Activated naive CD8-positive, alpha-beta T cell treated with anti-CD3 and anti-CD28 coated beads for 36 hours (primary cell): ENCODE results near the gene TTYH2. TPM values are rescaled to one million over a fixed set of nuclear protein-coding genes. Genes with fewer than 3 reads are reported as not detected.

Source experiments
- DNase-seq: peaks from one replicate; pipeline ENCODE4 v3.0.0; 2021
- H3K27ac Mint-ChIP-seq: one replicate; pipeline ENCODE4 v1.8.0; 2022; ENCODE audit warnings: mild to moderate bottlenecking, moderate library complexity, mixed read lengths
- H3K27me3 Mint-ChIP-seq: one replicate; pipeline ENCODE4 v1.8.0; 2022; ENCODE audit warnings: mild to moderate bottlenecking, mixed read lengths
- H3K36me3 Mint-ChIP-seq: one replicate; pipeline ENCODE4 v1.8.0; 2021; ENCODE audit warnings: mild to moderate bottlenecking, mixed read lengths
- H3K4me1 Mint-ChIP-seq: one replicate; pipeline ENCODE4 v1.8.0; 2021; ENCODE audit warnings: mixed read lengths
- H3K4me3 Mint-ChIP-seq: one replicate; pipeline ENCODE4 v1.8.0; 2022; ENCODE audit warnings: mild to moderate bottlenecking, moderate library complexity, mixed read lengths
- H3K9me3 Mint-ChIP-seq: one replicate; pipeline ENCODE4 v1.8.0; 2022; ENCODE audit warnings: mixed read lengths
- total RNA-seq, 2 experiments: library from RNA; stranded (reverse); gene quantifications; one replicate each; pipeline ENCODE4 v1.2.3, GENCODE V29; 2021

TTYH2 gene
- total RNA-seq, 2 experiments from 2014 or later, result 5.6 to 6.5 TPM

DNA sequence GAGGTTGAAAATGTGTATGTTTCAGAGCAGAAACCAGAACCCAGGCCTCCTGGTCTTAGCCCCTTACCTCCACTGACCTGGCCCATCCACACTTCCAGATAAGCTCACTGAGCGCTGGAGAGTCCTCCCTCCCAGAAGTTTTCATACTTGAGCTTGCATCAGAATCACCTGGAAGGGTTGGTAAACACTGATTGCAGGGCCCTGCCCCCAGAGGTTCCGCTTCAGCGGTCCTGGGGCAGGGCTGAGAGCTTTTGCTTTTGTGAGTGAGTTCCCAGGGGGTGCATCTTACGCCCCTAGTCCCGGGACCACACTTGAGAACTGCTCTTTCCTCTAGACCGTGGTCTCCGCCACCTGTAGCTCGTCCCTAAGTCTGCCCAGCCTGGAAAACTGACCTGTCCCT, 20.6 kb downstream of the TTYH2 start:
- Mint-ChIP-seq H3K27me3 (no peaks in the 10 kb centered on the region), H3K27ac (no peak overlapping the region), H3K4me1 (peaks cover 2% of the 10 kb centered on the region), H3K9me3 (no peaks in the 10 kb centered on the region), H3K4me3 (no peak overlapping the region), H3K36me3 (no peaks in the 10 kb centered on the region)
- DNase-seq, result no peak

DNA sequence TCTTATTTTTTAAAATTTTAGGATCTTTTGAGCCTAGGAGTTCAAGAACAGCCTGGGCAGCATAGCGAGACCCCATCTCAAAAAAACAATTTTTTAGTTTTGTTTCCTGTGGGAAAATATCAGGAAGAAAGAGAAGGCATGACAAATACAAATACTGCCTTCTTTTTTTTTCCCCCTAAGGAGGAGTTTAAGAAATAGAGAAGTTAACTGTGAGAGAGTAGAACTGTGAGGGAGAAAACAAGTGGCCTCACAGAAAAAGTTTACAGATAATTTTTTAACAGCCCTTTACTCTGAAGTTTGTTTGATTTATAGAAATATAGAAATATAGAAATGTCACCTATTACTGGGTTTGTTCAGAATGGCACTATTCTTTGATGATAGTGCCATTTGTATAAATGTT, 21.1 kb downstream of the TTYH2 start:
- H3K36me3 Mint-ChIP-seq, result no peaks in the 10 kb centered on the region
- no peak for DNase-seq
- no peaks in the 10 kb centered on the region for H3K9me3 Mint-ChIP-seq
- H3K27me3 Mint-ChIP-seq, result no peaks in the 10 kb centered on the region
- H3K4me1 Mint-ChIP-seq, result peaks cover 2% of the 10 kb centered on the region
- no peak overlapping the region for H3K4me3 Mint-ChIP-seq
- no peak overlapping the region for H3K27ac Mint-ChIP-seq

DNA sequence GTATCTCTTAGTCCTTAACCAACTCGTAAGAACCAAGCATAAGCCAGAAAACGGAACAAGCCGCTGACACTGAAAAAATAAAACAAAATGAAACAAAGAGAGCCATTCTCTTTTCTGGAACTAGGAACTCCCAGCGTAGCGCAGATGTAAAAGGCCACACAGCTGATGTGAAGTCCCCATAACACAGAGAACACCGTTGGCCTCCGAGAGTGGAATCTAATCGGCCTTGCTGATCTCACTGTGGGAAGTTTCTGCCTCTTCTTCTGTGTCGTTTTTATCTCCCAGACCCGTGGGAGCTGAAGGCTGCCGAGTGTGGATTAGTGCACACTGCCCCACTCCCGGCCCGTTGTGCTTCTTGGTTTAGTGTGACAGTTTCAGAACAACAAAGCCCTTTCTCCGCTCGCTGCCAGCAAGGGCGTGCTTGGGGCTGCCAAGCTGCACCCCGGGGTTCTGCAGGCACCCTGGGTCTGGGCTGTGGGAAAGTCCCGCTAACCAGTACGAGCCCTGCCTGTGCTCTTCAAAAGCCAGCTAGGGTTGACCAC, 21.7 kb downstream of the TTYH2 start:
- DNase-seq, result no peak
- Mint-ChIP-seq H3K9me3 (no peaks in the 10 kb centered on the region), H3K36me3 (no peaks in the 10 kb centered on the region), H3K27me3 (no peaks in the 10 kb centered on the region), H3K4me1 (peaks cover 2% of the 10 kb centered on the region), H3K4me3 (no peak overlapping the region), H3K27ac (no peak overlapping the region)

DNA sequence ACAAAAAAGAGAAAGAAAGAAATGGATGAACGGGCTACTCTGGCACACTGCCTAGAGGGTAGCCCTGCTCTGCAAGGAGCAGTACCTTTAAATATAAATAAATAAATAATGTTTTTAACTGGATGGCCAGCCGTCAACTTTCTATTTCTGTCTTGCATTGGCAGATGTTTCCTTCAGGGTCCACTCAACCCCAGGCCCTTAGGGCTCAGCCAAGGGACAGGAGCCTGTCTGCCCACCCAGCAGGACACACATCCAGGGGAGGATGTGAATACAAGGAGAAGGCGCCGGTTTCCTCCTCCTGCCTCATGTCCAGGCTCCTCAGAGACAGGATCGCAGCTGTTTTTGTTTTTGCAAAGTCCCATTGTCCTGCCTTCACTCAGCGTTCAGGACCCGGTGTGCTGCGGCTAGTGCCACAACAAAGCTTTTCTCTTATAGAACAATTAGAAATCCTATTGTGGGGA, 22.6 kb downstream of the TTYH2 start:
- no peaks in the 10 kb centered on the region for H3K9me3 Mint-ChIP-seq
- peaks cover 2% of the 10 kb centered on the region for H3K4me1 Mint-ChIP-seq
- DNase-seq, result no peak
- H3K36me3 Mint-ChIP-seq, result no peaks in the 10 kb centered on the region
- H3K27me3 Mint-ChIP-seq, result no peaks in the 10 kb centered on the region
- no peak overlapping the region for H3K4me3 Mint-ChIP-seq
- H3K27ac Mint-ChIP-seq, result no peak overlapping the region

DNA sequence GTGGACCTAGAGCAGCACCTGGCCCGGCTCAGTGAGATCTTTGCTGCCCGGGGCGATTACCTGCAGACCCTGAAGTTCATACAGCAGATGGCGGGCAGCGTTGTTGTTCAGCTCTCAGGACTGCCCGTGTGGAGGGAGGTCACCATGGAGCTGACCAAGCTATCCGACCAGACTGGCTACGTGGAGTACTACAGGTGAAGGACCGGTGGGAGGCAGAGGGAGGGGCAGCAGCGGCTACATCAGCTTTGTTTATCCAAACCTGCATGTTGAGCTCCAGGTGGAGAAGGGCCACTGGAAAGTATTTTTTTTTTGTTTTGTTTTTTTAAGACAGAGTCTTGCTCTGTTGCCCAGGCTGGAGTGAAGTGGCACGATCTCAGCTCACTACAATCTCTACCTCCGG, 23.9 kb downstream of the TTYH2 start:
- no peak overlapping the region for H3K27ac Mint-ChIP-seq
- no peaks in the 10 kb centered on the region for H3K27me3 Mint-ChIP-seq
- no peak overlapping the region for H3K4me3 Mint-ChIP-seq
- H3K4me1 Mint-ChIP-seq, result peaks cover 2% of the 10 kb centered on the region
- no peak for DNase-seq
- H3K9me3 Mint-ChIP-seq, result no peaks in the 10 kb centered on the region
- peaks cover 1% of the 10 kb centered on the region for H3K36me3 Mint-ChIP-seq

DNA sequence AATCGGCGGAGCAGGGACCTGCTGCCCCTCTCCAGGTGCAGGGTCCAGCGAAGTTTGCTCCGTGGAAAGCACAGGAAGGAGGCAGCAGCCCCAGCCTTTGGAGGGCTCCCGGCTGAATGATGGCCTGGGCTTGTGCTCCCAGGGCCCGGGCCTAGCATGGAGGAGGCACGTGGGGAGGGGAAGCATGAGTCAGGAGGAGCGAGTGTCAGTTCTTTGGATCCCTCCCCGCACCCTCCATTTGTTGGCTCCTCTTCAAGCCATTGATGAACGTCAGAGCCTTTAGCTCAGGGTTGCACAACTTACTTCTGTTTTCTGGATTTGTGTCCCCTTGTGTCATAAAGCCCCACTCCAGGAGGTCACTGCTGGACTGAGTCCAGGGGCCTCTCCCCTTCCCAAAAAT, 25.8 kb downstream of the TTYH2 start:
- no peak overlapping the region for H3K4me3 Mint-ChIP-seq
- DNase-seq, result no peak
- H3K9me3 Mint-ChIP-seq, result no peaks in the 10 kb centered on the region
- H3K4me1 Mint-ChIP-seq, result peaks cover 2% of the 10 kb centered on the region
- H3K27ac Mint-ChIP-seq, result no peak overlapping the region
- H3K27me3 Mint-ChIP-seq, result no peaks in the 10 kb centered on the region
- peaks cover 1% of the 10 kb centered on the region for H3K36me3 Mint-ChIP-seq

DNA sequence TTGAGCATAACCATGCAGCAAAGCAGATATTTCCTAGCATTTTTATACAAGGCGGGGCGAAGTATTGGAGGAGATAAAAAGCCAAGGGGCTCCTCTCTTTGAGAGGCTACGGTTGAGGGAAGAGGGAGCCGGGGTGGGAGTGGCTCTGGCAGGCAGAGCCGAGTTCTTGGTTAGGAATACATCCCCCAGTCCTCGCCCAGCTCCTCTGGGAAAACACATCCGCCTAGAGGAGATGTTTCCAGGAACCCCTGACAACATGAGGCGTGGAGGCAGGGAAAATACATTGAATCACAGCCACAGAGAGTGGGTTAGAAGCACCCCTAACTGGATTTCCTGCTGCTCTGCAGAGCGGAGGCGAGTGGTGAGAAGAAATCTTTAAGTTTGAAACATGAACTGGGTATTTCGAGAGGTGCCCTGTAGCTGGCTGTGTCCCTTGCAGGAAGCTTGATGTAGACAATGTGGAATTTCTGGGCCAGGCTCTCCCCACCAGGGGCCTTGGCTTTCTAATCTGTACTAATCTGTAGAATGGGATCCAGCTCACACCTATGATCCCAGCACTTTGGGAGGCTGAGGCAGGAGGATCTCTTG, 27.3 kb downstream of the TTYH2 start:
- Mint-ChIP-seq H3K27me3 (no peaks in the 10 kb centered on the region), H3K4me3 (no peak overlapping the region), H3K9me3 (no peaks in the 10 kb centered on the region), H3K27ac (no peak overlapping the region), H3K4me1 (no peaks in the 10 kb centered on the region), H3K36me3 (peaks cover 1% of the 10 kb centered on the region)
- no peak for DNase-seq

DNA sequence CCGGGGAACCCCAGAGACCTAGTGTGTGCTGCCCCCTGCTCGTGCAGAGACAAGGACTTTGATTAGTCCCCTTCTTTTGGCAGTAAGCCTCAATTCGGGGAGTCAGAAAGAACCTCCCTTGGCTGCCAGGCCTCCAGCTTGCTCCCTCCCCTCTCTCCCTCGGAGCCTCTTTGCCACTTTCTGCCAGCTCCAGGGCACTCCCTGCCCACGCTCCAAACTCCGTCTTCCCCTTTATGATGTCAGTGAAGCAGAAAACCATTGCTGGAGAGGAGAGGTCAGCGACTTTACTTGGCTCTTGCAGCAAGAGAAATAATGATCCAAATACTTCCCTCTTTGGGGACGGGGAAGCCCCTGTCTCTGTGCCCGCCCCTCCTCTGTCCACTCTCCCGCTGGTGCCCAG, 28.1 kb downstream of the TTYH2 start:
- Mint-ChIP-seq H3K4me1 (no peaks in the 10 kb centered on the region), H3K4me3 (no peak overlapping the region), H3K27ac (no peak overlapping the region), H3K27me3 (no peaks in the 10 kb centered on the region), H3K36me3 (peaks cover 1% of the 10 kb centered on the region), H3K9me3 (no peaks in the 10 kb centered on the region)
- DNase-seq, result no peak

DNA sequence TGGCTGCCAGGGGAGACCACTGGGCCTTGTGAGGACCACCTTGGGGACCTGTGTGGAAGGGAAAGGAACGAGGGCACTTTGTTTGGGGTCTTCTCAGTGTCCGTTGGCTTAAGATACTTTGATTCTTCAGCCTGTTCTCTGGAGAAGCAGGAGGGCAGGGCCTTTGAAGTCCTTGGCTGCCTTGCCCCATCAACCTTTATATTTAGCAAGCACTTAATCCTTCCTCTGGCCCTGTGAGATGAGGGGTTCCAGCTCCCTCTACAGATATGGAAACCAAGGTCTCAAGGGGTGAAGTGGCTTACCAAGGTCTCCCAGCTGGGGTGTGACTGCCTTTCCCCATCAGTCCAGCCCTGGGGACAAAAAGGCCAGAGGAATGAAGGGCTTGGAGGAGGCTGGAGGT, 28.5 kb downstream of the TTYH2 start:
- no peak for DNase-seq
- Mint-ChIP-seq H3K27ac (no peak overlapping the region), H3K4me1 (no peaks in the 10 kb centered on the region), H3K36me3 (peaks cover 1% of the 10 kb centered on the region), H3K27me3 (no peaks in the 10 kb centered on the region), H3K9me3 (no peaks in the 10 kb centered on the region), H3K4me3 (no peak overlapping the region)

DNA sequence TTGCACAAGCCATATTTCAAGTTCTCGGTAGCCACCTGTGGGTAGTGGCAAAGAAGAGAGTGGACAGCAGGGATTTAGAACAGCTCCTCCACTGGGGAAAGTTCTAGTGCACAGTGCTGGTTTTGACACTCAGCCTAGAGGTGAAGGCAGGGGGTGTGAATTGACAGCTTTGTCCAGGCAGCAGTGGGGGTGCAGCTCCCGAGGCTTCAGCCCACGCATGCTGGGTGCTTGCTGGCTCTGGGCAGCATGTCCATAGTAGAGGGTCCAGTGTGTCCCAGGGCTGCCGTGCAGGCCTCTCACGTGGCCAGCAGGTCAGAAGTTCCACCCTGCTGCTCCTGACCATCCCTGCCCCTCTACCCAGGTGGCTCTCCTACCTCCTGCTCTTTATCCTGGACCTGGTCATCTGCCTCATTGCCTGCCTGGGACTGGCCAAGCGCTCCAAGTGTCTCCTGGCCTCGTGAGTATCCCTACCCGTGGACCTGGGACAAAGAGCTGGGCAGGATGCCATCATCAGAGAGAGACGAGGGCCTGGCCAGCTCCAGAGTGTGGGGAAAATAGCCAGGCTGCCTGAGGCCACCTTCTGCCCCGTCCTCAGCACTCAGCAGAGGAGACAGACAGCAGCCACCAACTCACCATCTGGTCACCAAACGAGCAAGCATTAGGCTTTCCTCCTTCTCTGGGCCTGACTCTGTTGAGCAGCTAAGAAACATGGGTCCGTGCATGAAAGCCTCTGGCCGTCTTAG, 29.8 kb downstream of the TTYH2 start:
- H3K4me3 Mint-ChIP-seq, result no peak overlapping the region
- H3K4me1 Mint-ChIP-seq, result no peaks in the 10 kb centered on the region
- H3K27me3 Mint-ChIP-seq, result no peaks in the 10 kb centered on the region
- no peak for DNase-seq
- H3K36me3 Mint-ChIP-seq, result peaks cover 1% of the 10 kb centered on the region
- no peaks in the 10 kb centered on the region for H3K9me3 Mint-ChIP-seq
- no peak overlapping the region for H3K27ac Mint-ChIP-seq

DNA sequence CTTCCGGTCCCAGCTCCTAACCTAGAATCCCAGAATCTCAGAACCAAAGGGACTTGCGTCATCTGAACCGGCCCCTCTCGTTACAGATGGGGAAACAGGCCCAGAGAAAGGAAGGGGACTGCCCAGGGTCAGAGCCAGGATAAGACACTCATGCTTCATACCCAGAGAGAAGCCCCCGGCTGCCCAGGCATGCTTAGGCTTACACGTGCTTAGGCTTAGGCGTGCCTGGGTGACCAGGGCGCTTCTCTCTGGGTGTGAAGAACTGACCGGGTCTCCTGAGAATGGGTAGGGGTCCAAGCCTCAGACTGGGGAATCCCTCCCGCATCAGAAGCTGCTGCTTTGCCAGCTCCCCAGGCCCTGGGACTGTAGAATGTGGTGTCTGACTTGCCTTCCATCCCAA, 30.8 kb downstream of the TTYH2 start:
- Mint-ChIP-seq H3K9me3 (no peaks in the 10 kb centered on the region), H3K36me3 (peaks cover 1% of the 10 kb centered on the region), H3K27ac (no peak overlapping the region)

DNA sequence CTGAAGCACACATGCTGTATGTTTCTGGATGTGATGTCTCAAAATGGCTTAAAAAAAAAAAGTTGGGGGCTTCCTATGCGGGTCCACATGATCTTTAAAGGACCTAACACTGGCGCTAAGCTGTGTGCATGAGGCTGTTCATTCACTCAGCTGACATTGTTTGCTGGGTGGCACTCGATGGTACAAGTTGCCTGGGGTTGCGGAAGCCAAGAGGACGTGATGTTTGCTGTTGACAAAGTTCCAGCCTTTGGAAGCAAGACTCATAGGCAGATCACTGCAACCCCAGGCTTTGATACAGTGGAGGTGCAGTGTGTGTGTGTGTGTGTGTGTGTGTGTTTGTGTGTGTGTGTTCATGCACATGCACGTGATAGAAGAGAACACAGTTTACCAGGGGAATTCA, 31.2 kb downstream of the TTYH2 start:
- H3K27me3 Mint-ChIP-seq, result no peaks in the 10 kb centered on the region
- no peaks in the 10 kb centered on the region for H3K9me3 Mint-ChIP-seq
- no peaks in the 10 kb centered on the region for H3K4me1 Mint-ChIP-seq
- DNase-seq, result no peak
- H3K36me3 Mint-ChIP-seq, result peaks cover 1% of the 10 kb centered on the region
- no peak overlapping the region for H3K4me3 Mint-ChIP-seq
- no peak overlapping the region for H3K27ac Mint-ChIP-seq

More for the DNA sequence above, 30.8 kb downstream of the TTYH2 start:
- DNase-seq, result no peak
- Mint-ChIP-seq H3K4me3 (no peak overlapping the region), H3K4me1 (no peaks in the 10 kb centered on the region), H3K27me3 (no peaks in the 10 kb centered on the region)

DNA sequence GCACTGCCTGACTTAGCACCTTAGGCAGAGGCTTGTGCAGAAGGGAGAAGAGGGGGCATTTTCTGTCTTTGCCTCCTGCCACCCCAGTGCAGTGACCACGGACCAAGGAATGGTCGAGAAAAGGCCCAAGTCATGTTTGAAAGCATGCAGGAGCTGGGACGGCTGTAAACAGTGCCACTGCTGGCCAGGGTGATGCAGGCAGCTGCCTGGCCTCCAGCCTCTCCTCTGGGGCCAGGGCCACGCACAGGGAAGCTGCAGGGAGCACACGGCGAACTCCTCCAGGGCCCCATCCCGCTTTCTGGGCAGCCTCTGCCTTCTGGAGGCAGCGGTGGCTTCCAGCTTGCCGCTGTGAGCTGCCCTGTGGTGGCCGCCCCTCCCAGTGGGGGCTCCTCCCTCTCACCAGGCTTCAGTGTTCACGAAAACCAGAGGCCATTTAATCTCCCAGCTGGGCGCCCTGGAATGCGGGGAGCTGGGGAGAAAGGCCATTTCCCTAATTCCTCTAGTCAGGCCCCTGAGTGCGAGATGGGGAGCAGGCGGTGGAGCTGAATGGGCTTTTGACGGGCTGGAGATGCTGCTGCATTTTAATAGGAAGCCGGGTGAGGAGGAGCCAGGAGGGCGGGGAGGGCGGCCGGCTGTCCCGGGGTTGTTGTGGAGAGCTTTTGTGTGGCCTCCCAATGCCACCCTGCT, 31.9 kb downstream of the TTYH2 start:
- no peak for DNase-seq
- Mint-ChIP-seq H3K4me3 (no peak overlapping the region), H3K9me3 (no peaks in the 10 kb centered on the region), H3K27me3 (no peaks in the 10 kb centered on the region), H3K36me3 (peaks cover 1% of the 10 kb centered on the region), H3K4me1 (no peaks in the 10 kb centered on the region), H3K27ac (no peak overlapping the region)

DNA sequence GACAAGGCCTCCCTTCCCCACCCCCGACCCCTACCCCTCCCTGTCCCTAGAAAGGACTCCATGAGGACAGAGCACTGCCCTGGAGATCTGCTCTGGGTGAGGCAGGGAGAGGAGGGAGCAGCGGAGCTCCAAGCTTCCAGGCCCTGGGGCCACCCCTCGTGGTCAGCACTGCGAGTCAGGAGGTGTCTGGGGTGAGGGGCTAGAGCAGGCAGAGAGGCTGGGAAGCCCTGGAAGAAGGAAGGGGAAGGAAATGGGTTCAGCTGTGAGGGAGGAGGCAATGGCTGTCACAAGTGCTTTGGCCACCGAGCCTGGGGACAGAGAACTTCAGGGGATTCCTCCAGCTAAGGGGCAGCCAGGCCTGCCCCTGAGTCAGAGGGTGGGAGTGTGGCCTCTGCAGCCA, 32.5 kb downstream of the TTYH2 start:
- no peaks in the 10 kb centered on the region for H3K9me3 Mint-ChIP-seq
- H3K36me3 Mint-ChIP-seq, result peaks cover 1% of the 10 kb centered on the region
- H3K27ac Mint-ChIP-seq, result no peak overlapping the region
- no peak overlapping the region for H3K4me3 Mint-ChIP-seq
- no peak for DNase-seq
- H3K4me1 Mint-ChIP-seq, result no peaks in the 10 kb centered on the region
- H3K27me3 Mint-ChIP-seq, result no peaks in the 10 kb centered on the region

DNA sequence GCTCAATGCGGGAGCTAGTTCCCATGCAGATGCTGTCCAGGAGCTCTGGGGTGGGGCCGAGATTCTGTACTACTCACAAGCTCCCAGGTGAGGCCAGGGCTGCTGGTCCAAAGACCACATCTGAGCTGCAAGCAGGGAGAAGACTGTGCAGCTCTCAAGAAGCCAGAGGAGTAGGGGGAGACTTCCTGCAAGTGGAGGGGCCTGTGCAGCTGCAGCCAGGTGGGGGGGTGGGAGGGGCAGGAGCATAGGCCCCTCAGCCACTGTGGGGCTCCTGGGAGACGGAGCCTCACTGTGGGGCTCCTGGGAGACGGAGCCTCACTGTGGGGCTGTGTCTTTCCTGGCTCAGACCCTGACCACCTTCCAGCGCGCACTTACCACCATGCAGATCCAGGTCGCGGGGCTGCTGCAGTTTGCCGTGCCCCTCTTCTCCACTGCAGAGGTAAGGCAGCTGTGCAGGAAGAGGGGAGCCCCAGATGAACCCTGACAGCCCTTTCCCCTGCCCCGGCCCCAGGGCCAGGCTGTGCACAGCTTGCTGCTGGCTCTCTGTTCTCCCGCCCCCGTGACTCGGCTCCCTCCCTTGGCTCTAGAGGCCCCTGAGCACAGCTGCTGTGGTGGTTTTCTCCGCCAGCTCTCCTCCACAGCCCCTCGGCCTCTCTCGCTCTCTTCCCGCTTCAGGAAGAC, 36.4 kb downstream of the TTYH2 start:
- H3K27me3 Mint-ChIP-seq, result no peaks in the 10 kb centered on the region
- H3K9me3 Mint-ChIP-seq, result no peaks in the 10 kb centered on the region
- no peaks in the 10 kb centered on the region for H3K36me3 Mint-ChIP-seq
- DNase-seq, result no peak
- H3K4me1 Mint-ChIP-seq, result no peaks in the 10 kb centered on the region
- no peak overlapping the region for H3K27ac Mint-ChIP-seq
- H3K4me3 Mint-ChIP-seq, result no peak overlapping the region
